ENCODE data around the gene HIPK3.

- TF ChIP-seq POLR2AphosphoS5 (IDR thresholded peaks at IDR 0.05; ENCODE audit: borderline replicate concordance, low read depth, low read length) (no peak), EZH2 (IDR thresholded peaks at IDR 0.05) (no peak), FOXP2 (optimal IDR thresholded peaks at IDR 0.05; ENCODE audit: control extremely low read depth, extremely low read length, insufficient read depth) (no peak)
Observed at GRCh38 chr11:33375236-33375635, 118.1 kb downstream of the HIPK3 start.
